Measurements from ENCODE around the gene FLNB.

GRCh38 chr3:58095603-58096138 is 87.4 kb downstream of the FLNB start:
- TF ChIP-seq CTCF (IDR thresholded peaks at IDR 0.05; ENCODE audit: low read length) (no peak), EZH2 (optimal IDR thresholded peaks at IDR 0.05; ENCODE audit: low read depth, low read length) (no peak), EZH2phosphoT487 (IDR thresholded peaks at IDR 0.05; ENCODE audit: low read length) (no peak)
